ENCODE data around the gene TMEM247. TPM values are rescaled to one million over a fixed set of nuclear protein-coding genes. Genes with fewer than 3 reads are reported as not detected.

Gene TMEM247
- total RNA-seq, 2 donors from 2014 or later, result not detected

DNA sequence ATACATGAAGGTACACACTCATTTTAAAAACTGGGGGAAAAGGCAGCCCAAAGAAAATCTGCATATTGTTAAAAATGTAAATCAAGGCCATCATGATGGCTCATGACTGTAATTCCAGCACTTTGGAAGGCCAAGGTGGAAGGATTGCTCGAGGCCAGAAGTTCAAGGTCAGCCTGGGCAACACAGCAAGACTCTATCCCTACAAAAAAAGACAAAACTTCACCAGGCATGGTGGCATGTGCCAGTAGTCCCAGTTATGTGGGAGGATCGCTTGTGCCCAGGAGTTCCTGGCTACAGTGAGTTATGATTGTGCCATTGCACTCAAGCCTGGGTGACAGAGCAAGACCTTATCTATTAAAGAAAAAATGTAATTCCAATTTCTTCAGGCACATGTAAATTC, 34.6 kb upstream of the TMEM247 start:
- Histone ChIP-seq H3K9ac (ENCODE audit: extremely low read depth, low read length, poor library complexity, severe bottlenecking) (no peak overlapping the region), H3K36me3 (ENCODE audit: control insufficient read depth, insufficient read depth, low read length) (no peaks in the 10 kb centered on the region), H3K4me1 (ENCODE audit: control insufficient read depth, insufficient read depth, low read length) (no peaks in the 10 kb centered on the region), H3K27ac (ENCODE audit: low read depth, low read length) (no peak overlapping the region), H3K27me3 (ENCODE audit: control insufficient read depth, insufficient read depth, low read length, poor library complexity, severe bottlenecking) (peaks cover 9% of the 10 kb centered on the region), H3K4me3 (ENCODE audit: low read length) (no peak overlapping the region), H3K9me3 (ENCODE audit: control insufficient read depth, low read length) (no peaks in the 10 kb centered on the region)
- H3K4me1 Mint-ChIP-seq, result no peaks in the 10 kb centered on the region
- H3K9me3 Mint-ChIP-seq, result no peaks in the 10 kb centered on the region
- TF ChIP-seq, protein P1, sequence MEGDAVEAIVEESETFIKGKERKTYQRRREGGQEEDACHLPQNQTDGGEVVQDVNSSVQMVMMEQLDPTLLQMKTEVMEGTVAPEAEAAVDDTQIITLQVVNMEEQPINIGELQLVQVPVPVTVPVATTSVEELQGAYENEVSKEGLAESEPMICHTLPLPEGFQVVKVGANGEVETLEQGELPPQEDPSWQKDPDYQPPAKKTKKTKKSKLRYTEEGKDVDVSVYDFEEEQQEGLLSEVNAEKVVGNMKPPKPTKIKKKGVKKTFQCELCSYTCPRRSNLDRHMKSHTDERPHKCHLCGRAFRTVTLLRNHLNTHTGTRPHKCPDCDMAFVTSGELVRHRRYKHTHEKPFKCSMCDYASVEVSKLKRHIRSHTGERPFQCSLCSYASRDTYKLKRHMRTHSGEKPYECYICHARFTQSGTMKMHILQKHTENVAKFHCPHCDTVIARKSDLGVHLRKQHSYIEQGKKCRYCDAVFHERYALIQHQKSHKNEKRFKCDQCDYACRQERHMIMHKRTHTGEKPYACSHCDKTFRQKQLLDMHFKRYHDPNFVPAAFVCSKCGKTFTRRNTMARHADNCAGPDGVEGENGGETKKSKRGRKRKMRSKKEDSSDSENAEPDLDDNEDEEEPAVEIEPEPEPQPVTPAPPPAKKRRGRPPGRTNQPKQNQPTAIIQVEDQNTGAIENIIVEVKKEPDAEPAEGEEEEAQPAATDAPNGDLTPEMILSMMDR (conservative IDR thresholded peaks at IDR 0.05), result no peak
- no peak overlapping the region for H3K4me3 Mint-ChIP-seq
- no peaks in the 10 kb centered on the region for H3K36me3 Mint-ChIP-seq (ENCODE audit: low read depth)
- 87 to 100% methylated on average over 1 to 2 of the region's 2 CpGs for WGBS, 2 experiments (ENCODE audit: insufficient coverage in 1 of 2, insufficient read length in 1 of 2)
- DNase-seq, result no peak
- H3K27me3 Mint-ChIP-seq (ENCODE audit: insufficient read depth), result no peaks in the 10 kb centered on the region
- H3K27ac Mint-ChIP-seq, result no peak overlapping the region

DNA sequence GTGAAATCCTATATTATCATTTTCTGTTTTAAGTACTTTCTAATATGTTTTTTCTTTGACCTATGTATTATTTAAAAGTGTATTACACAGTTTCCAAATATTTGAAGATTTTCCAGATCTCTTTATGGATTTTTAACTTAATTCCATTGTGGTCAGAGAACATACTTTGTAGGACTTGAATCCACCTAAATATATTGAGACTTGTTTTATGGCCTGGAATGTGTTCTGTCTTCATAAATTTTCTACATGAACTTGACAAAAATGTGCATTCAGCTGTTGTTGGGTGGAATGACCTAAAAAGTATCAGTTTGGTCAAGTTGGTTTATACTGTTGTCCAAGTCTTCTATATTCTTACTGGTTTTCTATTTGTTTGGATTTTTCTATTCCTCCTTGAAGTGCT, 33.8 kb upstream of the TMEM247 start:
- no peaks in the 10 kb centered on the region for H3K4me1 ChIP-seq (ENCODE audit: control insufficient read depth, insufficient read depth, low read length)
- Mint-ChIP-seq H3K27me3 (ENCODE audit: insufficient read depth) (no peaks in the 10 kb centered on the region), H3K27ac (no peak overlapping the region), H3K36me3 (ENCODE audit: low read depth) (no peaks in the 10 kb centered on the region), H3K4me1 (no peaks in the 10 kb centered on the region), H3K4me3 (no peak overlapping the region), H3K9me3 (no peaks in the 10 kb centered on the region)
- DNase-seq, result no peak
- H3K36me3 ChIP-seq (ENCODE audit: control insufficient read depth, insufficient read depth, low read length), result no peaks in the 10 kb centered on the region
- no peaks in the 10 kb centered on the region for H3K9me3 ChIP-seq (ENCODE audit: control insufficient read depth, low read length)
- TF ChIP-seq, protein P1 (conservative IDR thresholded peaks at IDR 0.05), result no peak
- H3K4me3 ChIP-seq (ENCODE audit: low read length), result no peak overlapping the region
- no peak overlapping the region for H3K27ac ChIP-seq (ENCODE audit: low read depth, low read length)
- no peak overlapping the region for H3K9ac ChIP-seq (ENCODE audit: extremely low read depth, low read length, poor library complexity, severe bottlenecking)
- H3K27me3 ChIP-seq (ENCODE audit: control insufficient read depth, insufficient read depth, low read length, poor library complexity, severe bottlenecking), result peaks cover 7% of the 10 kb centered on the region

DNA sequence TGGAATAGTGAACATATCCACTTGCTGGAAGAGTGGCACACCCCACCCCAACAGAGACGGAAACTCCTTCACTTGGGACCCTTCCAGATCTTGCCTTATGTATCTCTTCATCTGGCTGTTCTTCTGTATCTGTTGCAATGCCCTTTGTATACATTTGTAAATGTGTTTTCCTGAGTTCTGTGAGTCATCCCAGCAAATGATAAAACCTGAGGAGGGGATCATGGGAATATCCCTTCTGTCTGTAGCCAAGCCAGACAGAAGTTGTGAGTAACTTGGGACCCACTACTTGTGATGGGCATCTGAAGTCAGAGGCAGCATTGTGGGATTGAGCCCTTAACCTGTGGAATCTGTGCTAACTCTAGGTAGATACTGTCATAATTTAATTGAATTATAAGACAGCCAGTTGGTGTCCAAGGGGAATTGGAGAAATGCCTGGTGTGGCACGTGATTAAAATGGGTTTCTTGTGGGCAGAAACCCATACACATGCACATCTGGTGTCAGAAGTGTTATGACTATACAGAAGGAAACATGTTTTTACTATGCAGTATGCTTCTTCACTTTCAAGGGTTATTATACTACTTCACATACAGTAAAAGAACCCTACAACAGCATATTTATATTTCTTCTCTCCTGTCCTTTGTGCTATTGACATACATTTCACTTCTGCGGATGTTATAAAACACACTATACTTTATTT, 32.3 kb upstream of the TMEM247 start:
- Histone ChIP-seq H3K36me3 (ENCODE audit: control insufficient read depth, insufficient read depth, low read length) (no peaks in the 10 kb centered on the region), H3K4me3 (ENCODE audit: low read length) (no peak overlapping the region), H3K9me3 (ENCODE audit: control insufficient read depth, low read length) (no peaks in the 10 kb centered on the region), H3K4me1 (ENCODE audit: control insufficient read depth, insufficient read depth, low read length) (no peaks in the 10 kb centered on the region), H3K9ac (ENCODE audit: extremely low read depth, low read length, poor library complexity, severe bottlenecking) (no peak overlapping the region), H3K27me3 (ENCODE audit: control insufficient read depth, insufficient read depth, low read length, poor library complexity, severe bottlenecking) (no peaks in the 10 kb centered on the region), H3K27ac (ENCODE audit: low read depth, low read length) (no peak overlapping the region)
- Mint-ChIP-seq H3K36me3 (ENCODE audit: low read depth) (no peaks in the 10 kb centered on the region), H3K27ac (no peak overlapping the region), H3K4me1 (no peaks in the 10 kb centered on the region), H3K27me3 (ENCODE audit: insufficient read depth) (no peaks in the 10 kb centered on the region), H3K4me3 (no peak overlapping the region), H3K9me3 (no peaks in the 10 kb centered on the region)
- TF ChIP-seq, protein P1 (conservative IDR thresholded peaks at IDR 0.05), result no peak
- 88 to 100% methylated on average over 1 to 3 of the region's 3 CpGs for WGBS, 2 experiments (ENCODE audit: insufficient coverage in 1 of 2, insufficient read length in 1 of 2)
- DNase-seq, result no peak
